CD4-positive, alpha-beta T cell (primary cell): Measurements from ENCODE around the gene GULP1. TPM values are rescaled to one million over a fixed set of nuclear protein-coding genes. Genes with fewer than 3 reads are reported as not detected.

Source experiments
- ATAC-seq: fragments of 200-7000 bp; cut with Tn5 transposase; one replicate; pipeline ENCODE4 v1.10.0; 2022; ENCODE audit warnings: mild to moderate bottlenecking; ENCODE audit not compliant: poor library complexity
- CTCF ChIA-PET: fragments of 350-600 bp; sonication (Branson Sonifier 250); formaldehyde crosslinking; loops from one replicate; lab custom pipeline; 2021; ENCODE audit warnings: antibody characterized with exemption, inconsistent platforms; lab: Charles Lee
- POLR2A ChIA-PET: fragments of 350-600 bp; sonication (Branson Sonifier 250); formaldehyde crosslinking; loops from one replicate; lab custom pipeline; 2021; ENCODE audit warnings: antibody characterized with exemption, inconsistent platforms; lab: Charles Lee
- DNase-seq, 14 experiments: peaks; one replicate each; pipeline ENCODE4 v3.0.0-alpha.2; 2013 to 2020; ENCODE audit warnings: mixed read lengths in 2 of 14
- H3K27ac ChIP-seq, 2 donors: one replicate each; pipeline versions ENCODE4 v1.5.1 to v1.7.0; 2013; ENCODE audit warnings: low read length in 2 of 2, low read depth in 1 of 2, mild to moderate bottlenecking in 1 of 2
- H3K27me3 ChIP-seq, 2 experiments: 1 replicate in 1 of 2; 2 replicates in 1 of 2; pipeline versions ENCODE4 v1.6.1 to v1.7.0; 2013; ENCODE audit warnings: low read length in 2 of 2, control low read depth in 1 of 2, mild to moderate bottlenecking in 1 of 2, moderate library complexity in 1 of 2; ENCODE audit not compliant: insufficient read depth in 2 of 2, control insufficient read depth in 1 of 2
- H3K36me3 ChIP-seq: one replicate; pipeline ENCODE4 v1.6.1; 2013; ENCODE audit warnings: low read length, control low read depth; ENCODE audit not compliant: insufficient read depth
- H3K4me1 ChIP-seq: one replicate; pipeline ENCODE4 v1.6.1; 2013; ENCODE audit warnings: low read length, control low read depth; ENCODE audit not compliant: insufficient read depth
- H3K4me3 ChIP-seq: one replicate; pipeline ENCODE4 v1.5.1; 2013; ENCODE audit warnings: mild to moderate bottlenecking, low read length, moderate library complexity
- H3K9me3 ChIP-seq, 2 experiments: 1 replicate in 1 of 2; 2 replicates in 1 of 2; pipeline versions ENCODE4 v1.6.1 to v1.7.0; 2013; ENCODE audit warnings: low read length in 2 of 2, mild to moderate bottlenecking in 2 of 2, control low read depth in 1 of 2, moderate library complexity in 1 of 2; ENCODE audit not compliant: control insufficient read depth in 1 of 2, insufficient read depth in 1 of 2
- H3K27ac Mint-ChIP-seq: one replicate; pipeline ENCODE4 v1.8.0; 2020; ENCODE audit warnings: mixed read lengths
- H3K27me3 Mint-ChIP-seq: one replicate; pipeline ENCODE4 v1.8.0; 2021; ENCODE audit warnings: mixed read lengths
- H3K36me3 Mint-ChIP-seq: one replicate; pipeline ENCODE4 v1.8.0; 2021; ENCODE audit warnings: low read depth, mixed read lengths
- H3K4me1 Mint-ChIP-seq: one replicate; pipeline ENCODE4 v1.8.0; 2021; ENCODE audit warnings: low read depth, mixed read lengths
- H3K4me3 Mint-ChIP-seq: one replicate; pipeline ENCODE4 v1.8.0; 2020; ENCODE audit warnings: mild to moderate bottlenecking, mixed read lengths
- H3K9me3 Mint-ChIP-seq: one replicate; pipeline ENCODE4 v1.8.0; 2020; ENCODE audit warnings: mixed read lengths
- intact Hi-C, 2 experiments: fragments of 100-400 bp; cut with DNase I in 1 of 2; cut with micrococcal nuclease in 1 of 2; formaldehyde crosslinking; loops; one replicate each; pipeline versions ENCODE4 v1.15.1 to v1.9.0; 2023 to 2025; cut with DNase I, micrococcal nuclease
- total RNA-seq, 174 experiments: library from RNA in 2 of 174; stranded (reverse) in 2 of 174; gene quantifications; one replicate each; pipeline ENCODE4 v1.2.3 and lab custom pipeline; 2021 to 2026
- TF ChIP-seq, protein P1 (sequence below): fragments of 200-600 bp; IDR thresholded peaks from one replicate; pipeline ENCODE4 v1.8.0; 2022; ENCODE audit warnings: antibody characterized with exemption, mild to moderate bottlenecking

GULP1 gene
- total RNA-seq, 2 experiments from 2014 or later: not detected

DNA sequence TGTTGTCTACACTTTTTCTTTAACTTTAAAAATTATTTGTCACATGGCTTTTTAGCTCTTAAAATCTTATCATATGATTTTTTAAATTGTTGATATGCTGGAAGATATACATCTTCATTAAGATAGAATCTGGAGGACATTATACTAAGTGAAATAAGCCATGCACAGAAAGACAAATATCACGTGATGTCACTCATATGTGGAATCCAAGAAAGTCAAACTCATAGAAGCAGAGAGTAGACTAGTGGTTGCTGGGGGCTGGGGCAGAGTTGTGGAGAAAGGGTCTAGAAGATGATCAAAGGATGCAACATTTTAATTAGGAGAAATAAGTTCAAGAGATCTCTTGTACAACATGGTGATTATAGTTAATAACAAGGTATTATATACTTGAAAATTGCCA lies 280.9 kb downstream of the GULP1 start:
- Histone ChIP-seq H3K4me3 (no peak overlapping the region), H3K9me3 (no peaks in the 10 kb centered on the region), H3K27me3 (no peaks in the 10 kb centered on the region), H3K27ac (no peak overlapping the region), H3K36me3 (no peaks in the 10 kb centered on the region), H3K4me1 (no peaks in the 10 kb centered on the region)
- no peak overlapping the region for H3K4me3 Mint-ChIP-seq
- TF ChIP-seq, protein P1, sequence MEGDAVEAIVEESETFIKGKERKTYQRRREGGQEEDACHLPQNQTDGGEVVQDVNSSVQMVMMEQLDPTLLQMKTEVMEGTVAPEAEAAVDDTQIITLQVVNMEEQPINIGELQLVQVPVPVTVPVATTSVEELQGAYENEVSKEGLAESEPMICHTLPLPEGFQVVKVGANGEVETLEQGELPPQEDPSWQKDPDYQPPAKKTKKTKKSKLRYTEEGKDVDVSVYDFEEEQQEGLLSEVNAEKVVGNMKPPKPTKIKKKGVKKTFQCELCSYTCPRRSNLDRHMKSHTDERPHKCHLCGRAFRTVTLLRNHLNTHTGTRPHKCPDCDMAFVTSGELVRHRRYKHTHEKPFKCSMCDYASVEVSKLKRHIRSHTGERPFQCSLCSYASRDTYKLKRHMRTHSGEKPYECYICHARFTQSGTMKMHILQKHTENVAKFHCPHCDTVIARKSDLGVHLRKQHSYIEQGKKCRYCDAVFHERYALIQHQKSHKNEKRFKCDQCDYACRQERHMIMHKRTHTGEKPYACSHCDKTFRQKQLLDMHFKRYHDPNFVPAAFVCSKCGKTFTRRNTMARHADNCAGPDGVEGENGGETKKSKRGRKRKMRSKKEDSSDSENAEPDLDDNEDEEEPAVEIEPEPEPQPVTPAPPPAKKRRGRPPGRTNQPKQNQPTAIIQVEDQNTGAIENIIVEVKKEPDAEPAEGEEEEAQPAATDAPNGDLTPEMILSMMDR: no peak
- H3K9me3 Mint-ChIP-seq: peaks cover 2% of the 10 kb centered on the region
- H3K4me1 Mint-ChIP-seq: no peaks in the 10 kb centered on the region
- no peak for DNase-seq
- no peaks in the 10 kb centered on the region for H3K36me3 Mint-ChIP-seq
- H3K27ac Mint-ChIP-seq: no peak overlapping the region
- ChIA-PET POLR2A (no interaction called here), CTCF (no interaction called here)
- intact Hi-C loops: no loop called here
- peaks cover 5% of the 10 kb centered on the region for H3K27me3 Mint-ChIP-seq
- ATAC-seq: no peak

DNA sequence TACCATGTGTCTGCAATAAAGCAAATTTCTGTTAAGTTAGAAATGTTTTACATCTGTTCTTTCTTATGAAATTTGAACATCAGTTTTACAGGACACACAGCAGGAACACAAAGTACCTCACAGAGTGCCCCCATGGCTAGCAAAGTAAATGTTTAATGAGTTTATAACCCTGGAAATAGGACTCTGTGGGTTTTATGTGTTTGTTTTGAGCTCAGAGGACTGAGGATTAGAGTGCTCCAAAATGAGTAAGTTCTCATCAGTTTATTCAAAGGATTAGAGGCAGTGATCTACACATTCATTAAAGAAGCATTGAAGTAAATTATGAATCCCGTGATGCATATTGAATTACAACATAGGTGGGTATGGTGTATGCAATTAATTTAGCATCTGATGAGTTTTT lies 281.8 kb downstream of the GULP1 start:
- no peaks in the 10 kb centered on the region for H3K4me1 Mint-ChIP-seq
- TF ChIP-seq, protein P1: no peak
- Histone ChIP-seq H3K27ac (no peak overlapping the region), H3K4me1 (no peaks in the 10 kb centered on the region), H3K36me3 (no peaks in the 10 kb centered on the region), H3K27me3 (no peaks in the 10 kb centered on the region), H3K4me3 (no peak overlapping the region), H3K9me3 (no peaks in the 10 kb centered on the region)
- no peak for ATAC-seq
- H3K36me3 Mint-ChIP-seq: no peaks in the 10 kb centered on the region
- no peak overlapping the region for H3K4me3 Mint-ChIP-seq
- H3K27ac Mint-ChIP-seq: no peak overlapping the region
- intact Hi-C loops: no loop called here
- ChIA-PET CTCF (no interaction called here), POLR2A (no interaction called here)
- peaks cover 2% of the 10 kb centered on the region for H3K9me3 Mint-ChIP-seq
- DNase-seq: no peak
- H3K27me3 Mint-ChIP-seq: peaks cover 5% of the 10 kb centered on the region

DNA sequence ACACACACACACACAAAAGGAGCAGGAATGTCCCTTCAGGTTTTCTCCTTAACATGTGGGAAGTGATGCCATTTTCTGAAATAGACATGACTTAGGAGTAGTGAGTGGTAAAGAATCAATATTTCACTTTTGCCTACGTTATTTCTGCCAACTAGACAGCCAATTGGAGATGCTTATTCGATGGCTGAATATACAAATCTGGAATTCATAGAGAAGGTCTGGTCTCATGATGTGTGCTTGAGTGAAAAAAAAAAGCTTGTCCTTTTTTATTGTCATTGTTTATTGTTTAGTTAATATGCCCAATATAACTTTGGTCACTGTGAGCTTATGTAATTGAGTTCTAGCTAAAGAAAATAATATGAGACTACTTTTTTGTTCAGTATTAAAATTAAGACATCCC lies 284.3 kb downstream of the GULP1 start:
- no peak overlapping the region for H3K4me3 ChIP-seq
- no peaks in the 10 kb centered on the region for H3K36me3 ChIP-seq
- DNase-seq: no peak
- no peak for ATAC-seq
- Mint-ChIP-seq H3K27ac (no peak overlapping the region), H3K4me1 (no peaks in the 10 kb centered on the region), H3K36me3 (no peaks in the 10 kb centered on the region), H3K4me3 (no peak overlapping the region), H3K9me3 (peaks cover 2% of the 10 kb centered on the region), H3K27me3 (peaks cover 5% of the 10 kb centered on the region)
- H3K4me1 ChIP-seq: no peaks in the 10 kb centered on the region
- intact Hi-C loops: no loop called here
- POLR2A ChIA-PET: interaction anchor here (0.6 kb wide), 1 partner anchor 289 kb away, joined by 3 read pairs; no protein-coding TSS in a partner anchor
- H3K27me3 ChIP-seq: no peaks in the 10 kb centered on the region
- TF ChIP-seq, protein P1: no peak
- CTCF ChIA-PET: no interaction called here
- peaks cover 0 to 3% of the 10 kb centered on the region in 2 experiments for H3K9me3 ChIP-seq
- H3K27ac ChIP-seq: no peak overlapping the region
